SK-N-SH (cell line): ENCODE data around the gene TMEM184C.

Experiments
- EP300 ChIP-seq, 2 experiments: IDR thresholded peaks; 2 replicates each; pipeline versions ENCODE4 v1.4.0 to v1.6.1; 2012; ENCODE audit warnings: borderline replicate concordance in 1 of 2, low read depth in 1 of 2, low read length in 1 of 2
- YY1 ChIP-seq: IDR thresholded peaks from 2 replicates; pipeline ENCODE4 v1.4.0; 2012; ENCODE audit warnings: low read depth, mild to moderate bottlenecking

DNA sequence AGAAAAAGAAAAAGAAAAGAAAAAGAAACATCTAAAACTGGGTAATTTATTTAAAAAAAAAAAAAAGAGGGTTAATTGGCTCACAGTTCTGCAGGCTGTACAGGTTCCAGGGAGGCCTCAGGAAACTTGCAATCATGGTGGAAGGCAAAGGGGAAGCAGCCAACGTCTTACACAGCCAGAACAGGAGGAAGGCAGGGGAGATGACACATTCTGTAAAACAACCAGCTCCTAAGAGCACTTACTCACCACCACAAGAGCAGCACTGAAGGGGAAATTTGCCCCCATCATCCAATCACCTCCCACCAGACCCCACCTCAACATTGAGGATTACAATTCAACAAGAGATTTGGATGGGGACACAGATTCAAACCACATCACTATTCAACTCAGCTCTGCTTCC, 36.8 kb upstream of the TMEM184C start:
- TF ChIP-seq YY1 (no peak), EP300 (IDR thresholded peaks at IDR 0.05; ENCODE audit: borderline replicate concordance in 1 of 2, low read depth in 1 of 2, low read length in 1 of 2) (no peak)
